Chondrocyte (in vitro differentiated cells): ENCODE measurements around the gene RRP7A. TPM values are rescaled to one million over a fixed set of nuclear protein-coding genes. Genes with fewer than 3 reads are reported as not detected.
"Not testable (repeated sequence)": the region's sequence is repeated elsewhere in the genome, so short reads cannot be mapped to it uniquely, and the experiment has no call there.

Experiments used
- DNase-seq: peaks from one replicate; pipeline ENCODE4 v3.0.0; 2021; ENCODE audit warnings: mixed read lengths, low spot score
- H3K27ac Mint-ChIP-seq: one replicate; pipeline ENCODE4 v1.8.0; 2021; ENCODE audit warnings: mild to moderate bottlenecking, moderate library complexity, mixed read lengths; ENCODE audit not compliant: unreplicated experiment
- H3K27me3 Mint-ChIP-seq: 2 replicates; pipeline ENCODE4 v1.8.0; 2021; ENCODE audit warnings: low read depth, mixed read lengths
- H3K36me3 Mint-ChIP-seq: 2 replicates; pipeline ENCODE4 v1.8.0; 2021; ENCODE audit warnings: low read depth, mixed read lengths
- H3K4me1 Mint-ChIP-seq: 2 replicates; pipeline ENCODE4 v1.8.0; 2021; ENCODE audit warnings: low read depth, mild to moderate bottlenecking, mixed read lengths
- H3K4me3 Mint-ChIP-seq: one replicate; pipeline ENCODE4 v1.8.0; 2021; ENCODE audit warnings: mild to moderate bottlenecking, moderate library complexity, mixed read lengths; ENCODE audit not compliant: unreplicated experiment
- H3K9me3 Mint-ChIP-seq: 2 replicates; pipeline ENCODE4 v1.8.0; 2021; ENCODE audit warnings: low read depth, mixed read lengths
- CTCF ChIP-seq: fragments of 200-600 bp; sonication (generic); IDR thresholded peaks from 2 replicates; pipeline ENCODE4 v1.5.0; 2021; ENCODE audit warnings: antibody characterized with exemption, mild to moderate bottlenecking, moderate library complexity
- long read RNA-seq: library from polyadenylated mRNA; stranded (forward); transcript quantifications from one replicate; pipeline ENCODE4 v2.0.0, GENCODE V29; 2021
- total RNA-seq: library from RNA; stranded (reverse); gene quantifications from 3 replicates; pipeline ENCODE4 v1.2.1, GENCODE V29; 2021

RRP7A gene, protein sequence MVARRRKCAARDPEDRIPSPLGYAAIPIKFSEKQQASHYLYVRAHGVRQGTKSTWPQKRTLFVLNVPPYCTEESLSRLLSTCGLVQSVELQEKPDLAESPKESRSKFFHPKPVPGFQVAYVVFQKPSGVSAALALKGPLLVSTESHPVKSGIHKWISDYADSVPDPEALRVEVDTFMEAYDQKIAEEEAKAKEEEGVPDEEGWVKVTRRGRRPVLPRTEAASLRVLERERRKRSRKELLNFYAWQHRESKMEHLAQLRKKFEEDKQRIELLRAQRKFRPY
- total RNA-seq, result 33.8 to 39.3 TPM (median 34.8 TPM) in 3 replicates
- long read RNA-seq, transcript RRP7A-201 (7 exons, 3,801 nt), result major isoform, 102 of 116 reads
- long read RNA-seq, partial matches to known transcripts, result 6 of 116 reads
- long read RNA-seq, other reads (novel, unspliced or antisense), result 8 of 116 reads

GRCh38 chr22:42519525-42520401 lies at the start of gene RRP7A:
Gene RRP7A (minus strand): TSS chr22:42519796. CDS start chr22:42519786, 10 bp downstream.
- Mint-ChIP-seq H3K36me3 (peaks cover 7% of the 10 kb centered on the region), H3K27me3 (no peaks in the 10 kb centered on the region), H3K4me3 (peak within 1 kb of the TSS; percentile 98), H3K27ac (peak within 1 kb of the TSS; percentile 85), H3K4me1 (peaks cover 15% of the 10 kb centered on the region), H3K9me3 (no peaks in the 10 kb centered on the region)
- peak; percentile 25 for TF ChIP-seq CTCF
- peak; percentile 94 for DNase-seq

- not testable (repeated sequence) for H3K4me1 Mint-ChIP-seq, H3K9me3 Mint-ChIP-seq, H3K27ac Mint-ChIP-seq, H3K27me3 Mint-ChIP-seq, DNase-seq, H3K4me3 Mint-ChIP-seq, H3K36me3 Mint-ChIP-seq
Observed at GRCh38 chr22:42567950-42568349, 48.4 kb upstream of the RRP7A start.

- H3K4me1 Mint-ChIP-seq, result no peaks in the 10 kb centered on the region
- H3K27me3 Mint-ChIP-seq, result no peaks in the 10 kb centered on the region
- TF ChIP-seq CTCF, result no peak
- peaks cover 2% of the 10 kb centered on the region for H3K36me3 Mint-ChIP-seq
- no peak for DNase-seq
- H3K27ac Mint-ChIP-seq, result no peak overlapping the region
- no peak overlapping the region for H3K4me3 Mint-ChIP-seq
- H3K9me3 Mint-ChIP-seq, result no peaks in the 10 kb centered on the region
Observed at GRCh38 chr22:42565956-42566355, 46.4 kb upstream of the RRP7A start.

- no peak for DNase-seq
- TF ChIP-seq CTCF, result no peak
- Mint-ChIP-seq H3K36me3 (no peaks in the 10 kb centered on the region), H3K27ac (no peak overlapping the region), H3K4me1 (no peaks in the 10 kb centered on the region), H3K9me3 (no peaks in the 10 kb centered on the region), H3K4me3 (no peak overlapping the region), H3K27me3 (no peaks in the 10 kb centered on the region)
Observed at GRCh38 chr22:42564699-42565098, 45.1 kb upstream of the RRP7A start.

DNA sequence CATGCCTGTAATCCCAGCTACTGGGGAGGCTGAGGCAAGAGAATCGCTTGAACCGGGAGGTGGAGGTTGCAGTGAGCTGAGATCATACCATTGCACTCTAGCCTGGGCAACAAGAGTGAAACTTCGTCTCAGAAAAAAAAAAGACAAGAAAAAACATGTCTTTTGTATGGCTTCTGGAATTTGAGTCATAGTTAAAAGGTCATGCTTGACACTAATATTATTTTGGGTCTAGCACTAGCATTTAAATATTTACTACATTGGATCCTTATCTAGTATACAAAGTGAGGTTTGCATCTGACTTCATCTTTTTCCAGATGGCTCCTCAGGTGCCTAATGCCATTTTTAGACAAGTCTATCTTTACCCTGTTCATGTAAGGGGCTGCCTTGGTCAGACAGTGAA lies 44.3 kb upstream of the RRP7A start:
- H3K36me3 Mint-ChIP-seq, H3K27me3 Mint-ChIP-seq, H3K4me1 Mint-ChIP-seq, DNase-seq, H3K9me3 Mint-ChIP-seq, H3K4me3 Mint-ChIP-seq, H3K27ac Mint-ChIP-seq: not testable (repeated sequence)

DNA sequence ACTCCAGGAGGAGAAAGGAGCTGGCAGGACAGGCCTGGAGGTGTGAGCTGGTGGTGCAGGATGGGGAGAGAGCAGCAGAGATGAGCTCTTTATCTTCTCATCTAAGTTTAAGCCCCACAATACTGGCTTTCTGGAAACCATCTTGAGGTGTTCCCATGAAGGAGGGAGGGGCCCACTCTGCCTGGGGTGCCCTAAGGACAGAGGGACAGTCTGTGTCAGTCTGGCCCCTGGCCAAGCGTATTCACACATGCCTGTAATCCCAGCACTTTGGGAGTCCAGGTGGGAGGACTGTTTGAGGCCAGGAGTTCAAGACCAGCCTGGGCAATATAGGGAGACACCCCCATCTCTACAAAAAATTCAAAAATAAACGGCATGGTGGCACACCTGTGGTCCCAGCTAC lies 43.1 kb upstream of the RRP7A start:
- no peak for TF ChIP-seq CTCF
- H3K4me1 Mint-ChIP-seq, result no peaks in the 10 kb centered on the region
- H3K27me3 Mint-ChIP-seq, result no peaks in the 10 kb centered on the region
- no peaks in the 10 kb centered on the region for H3K36me3 Mint-ChIP-seq
- H3K4me3 Mint-ChIP-seq, result no peak overlapping the region
- no peak overlapping the region for H3K27ac Mint-ChIP-seq
- no peaks in the 10 kb centered on the region for H3K9me3 Mint-ChIP-seq
- no peak for DNase-seq
